GM12874 (cell line): ENCODE data around the gene TMEM8B.

Source experiments
- CTCF ChIP-seq: IDR thresholded peaks from 2 replicates; pipeline ENCODE4 v1.5.1; 2011; ENCODE audit warnings: low read depth, mild to moderate bottlenecking, control low read depth, low read length, moderate library complexity; ENCODE audit not compliant: insufficient read depth

Gene TMEM8B

GRCh38 chr9:35899021-35899420, 70.0 kb downstream of the TMEM8B start:
- no peak for TF ChIP-seq CTCF

- TF ChIP-seq CTCF = peak; percentile 45; the same call in 1 of the 2 replicates
These were observed 74.0 kb downstream of the TMEM8B start for GRCh38 chr9:35903049-35903448.

- no peak for TF ChIP-seq CTCF
These were observed 75.3 kb downstream of the TMEM8B start for GRCh38 chr9:35904338-35904737.

GRCh38 chr9:35905051-35905781, 76.2 kb downstream of the TMEM8B start:
- TF ChIP-seq CTCF = no peak

GRCh38 chr9:35905912-35906679, 77.1 kb downstream of the TMEM8B start, which contains the start of gene HRCT1:
Gene HRCT1 (plus strand): TSS chr9:35906202. CDS start chr9:35906288, 86 bp downstream.
- no peak for TF ChIP-seq CTCF

GRCh38 chr9:35906923-35907699, 78.1 kb downstream of the TMEM8B start:
- TF ChIP-seq CTCF = no peak
